SW 1271 (cell line): Measurements from ENCODE around the gene IGF1R.
"Not testable (repeated sequence)": the region's sequence is repeated elsewhere in the genome, so short reads cannot be mapped to it uniquely, and the experiment has no call there.

Source experiments
- DNase-seq, 2 experiments: peaks; one replicate each; lab custom pipeline; 2025; lab: John Stamatoyannopoulos, UW

Gene IGF1R

DNA sequence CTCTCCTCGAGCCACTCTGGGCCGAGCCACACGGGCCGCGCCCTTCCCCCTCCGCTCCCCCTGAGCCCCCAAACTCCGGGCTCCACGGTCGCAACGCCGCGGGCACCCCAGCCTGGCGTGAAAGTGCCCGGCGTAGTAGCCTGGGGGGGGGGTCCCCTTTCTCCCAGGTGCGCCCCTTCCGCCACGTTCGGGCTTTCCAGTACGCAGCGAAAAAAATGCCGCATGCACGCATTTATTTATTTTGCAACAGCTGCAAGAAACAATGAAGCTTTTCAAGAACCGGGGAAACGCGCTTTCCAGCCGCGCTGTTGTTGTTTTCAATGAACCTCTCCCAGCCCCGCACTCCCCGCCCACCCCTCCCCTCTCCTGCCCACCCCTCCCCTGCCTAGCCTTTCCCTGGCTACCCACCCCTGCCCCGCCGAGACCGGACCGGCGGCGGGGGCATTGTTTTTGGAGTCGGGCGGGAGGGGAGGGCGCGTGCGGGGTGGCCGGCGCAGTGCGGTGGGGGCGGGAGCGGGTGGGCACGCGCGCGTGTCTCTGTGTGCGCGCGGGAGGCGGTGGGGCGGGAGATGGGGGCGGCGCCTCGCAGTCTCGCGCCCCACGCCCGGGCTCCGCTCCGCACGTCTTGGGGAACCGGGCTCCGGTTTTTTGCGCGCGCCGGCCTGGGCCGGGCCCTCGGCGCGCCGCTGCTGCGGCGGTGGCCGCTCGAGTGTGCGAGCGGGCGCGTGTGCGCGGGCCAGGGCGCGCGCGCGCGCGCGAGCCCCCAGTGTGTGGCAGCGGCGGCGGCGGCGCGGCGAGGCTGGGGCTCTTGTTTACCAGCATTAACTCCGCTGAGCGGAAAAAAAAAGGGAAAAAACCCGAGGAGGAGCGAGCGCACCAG lies at the start of gene IGF1R:
IGF1R (plus strand) TSS at position 766 of the 880 bp plus-strand sequence. CDS start 1,043 bp downstream, outside the sequence.
- peak; percentile 76 to 91 for DNase-seq

DNA sequence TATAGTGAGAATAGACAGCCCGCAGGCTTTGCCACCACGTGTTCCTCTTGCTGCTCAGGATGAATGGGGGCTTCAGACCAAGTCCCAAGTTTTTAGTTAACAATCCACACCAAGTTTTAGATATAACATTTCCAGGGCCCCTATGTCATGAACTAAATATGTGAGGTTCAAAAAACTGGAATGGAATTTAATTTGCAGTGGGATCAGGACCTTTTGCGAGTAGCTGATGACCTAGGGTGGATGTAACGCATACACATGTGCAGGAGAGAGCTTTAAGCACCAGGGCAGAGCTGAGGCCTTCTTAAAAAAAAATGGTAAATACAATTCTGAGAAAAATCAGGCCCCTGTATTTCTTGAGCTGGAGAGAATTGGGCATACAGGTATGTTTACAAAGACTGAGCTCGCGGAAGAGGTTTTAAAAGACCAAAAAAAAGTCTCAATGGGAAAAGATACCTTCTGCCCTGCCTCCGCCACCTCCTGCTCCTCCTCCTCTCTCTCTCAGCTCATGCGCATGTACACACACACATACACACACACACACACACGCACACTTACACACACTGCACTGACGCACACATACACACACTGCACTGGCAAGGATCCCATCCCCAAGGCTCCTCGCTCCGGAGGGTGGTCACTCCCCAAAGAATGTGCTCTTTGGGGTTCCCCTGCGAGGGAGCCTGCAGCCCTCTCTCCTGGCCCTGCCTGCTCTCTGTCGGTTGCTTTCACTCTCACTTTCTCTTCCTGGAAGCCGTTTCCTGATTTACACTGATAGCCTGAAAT lies 48.2 kb upstream of the IGF1R start:
- no peak for DNase-seq

DNA sequence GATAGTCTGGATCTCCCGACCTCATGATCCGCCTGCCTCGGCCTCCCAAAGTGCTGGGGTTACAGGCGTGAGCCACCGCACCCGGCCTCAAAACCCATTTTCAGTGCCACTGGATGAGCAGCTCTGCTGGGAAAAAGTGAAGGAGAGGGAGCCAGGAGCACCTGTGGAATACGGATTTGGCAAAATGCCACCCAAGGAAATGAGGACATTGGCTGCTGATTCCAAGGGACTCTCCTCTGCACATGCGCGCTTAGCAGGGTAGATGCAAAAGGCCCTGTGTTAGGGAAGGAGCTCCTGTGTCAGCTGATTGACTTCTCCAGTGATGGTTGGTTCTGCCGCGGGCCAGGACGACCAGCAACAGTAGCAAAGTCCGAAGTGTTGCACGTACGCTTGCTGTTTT lies 43.4 kb upstream of the IGF1R start:
- DNase-seq = no peak

DNA sequence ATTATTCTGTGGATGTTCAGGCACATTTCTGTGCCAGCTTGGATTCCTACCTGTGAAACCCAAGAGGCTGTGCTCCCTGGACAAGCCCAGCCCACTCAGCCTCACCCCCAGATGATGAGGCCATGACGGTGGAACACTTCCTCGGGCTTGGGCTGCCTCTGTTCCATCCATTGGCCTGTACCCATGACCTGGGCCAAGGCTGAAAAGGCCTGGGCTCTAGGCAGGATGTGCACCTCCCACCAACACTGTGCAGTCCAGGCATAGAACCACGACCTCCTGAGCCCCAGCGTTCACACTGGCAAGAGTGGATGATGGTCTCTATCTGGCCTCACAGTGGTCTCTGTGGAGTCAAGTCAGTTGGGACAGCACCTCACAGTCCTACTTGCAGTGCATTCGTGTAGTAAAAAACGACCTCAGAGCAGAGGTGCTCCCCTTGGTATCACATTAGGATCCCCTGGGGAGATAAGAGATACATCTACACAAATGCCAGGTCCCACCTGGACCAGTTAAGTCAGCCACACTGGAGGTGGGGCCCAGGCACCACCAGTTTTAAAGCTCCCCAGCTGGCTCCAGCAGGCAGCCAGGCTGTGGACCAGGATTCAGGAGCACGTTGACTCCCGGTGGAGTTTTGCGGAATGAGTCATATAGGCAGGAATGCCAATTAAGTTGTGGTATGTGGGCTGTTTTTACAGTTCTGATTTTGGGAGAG lies 39.0 kb upstream of the IGF1R start:
- peak in 1 of 2 experiments; percentile 61 for DNase-seq

DNA sequence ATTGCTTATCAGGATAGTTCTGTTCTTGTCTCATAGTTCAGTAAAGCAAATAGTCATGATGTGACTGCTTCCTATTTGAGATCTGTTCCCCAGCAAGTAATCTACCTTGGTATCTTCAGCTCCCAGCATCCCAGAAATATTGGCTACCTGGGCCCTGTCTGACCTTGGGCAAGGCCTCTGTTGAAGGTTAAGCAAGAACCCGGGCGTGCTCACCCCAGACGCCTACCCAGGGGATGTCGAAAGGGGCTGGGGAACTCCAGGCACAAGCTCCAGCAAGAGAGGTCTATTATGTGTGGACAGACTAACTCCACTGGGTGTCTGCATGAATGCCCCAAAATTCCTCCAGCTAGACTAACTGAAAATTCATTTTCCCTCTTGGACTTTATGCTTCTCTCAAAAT lies 37.3 kb upstream of the IGF1R start:
- no peak for DNase-seq

DNA sequence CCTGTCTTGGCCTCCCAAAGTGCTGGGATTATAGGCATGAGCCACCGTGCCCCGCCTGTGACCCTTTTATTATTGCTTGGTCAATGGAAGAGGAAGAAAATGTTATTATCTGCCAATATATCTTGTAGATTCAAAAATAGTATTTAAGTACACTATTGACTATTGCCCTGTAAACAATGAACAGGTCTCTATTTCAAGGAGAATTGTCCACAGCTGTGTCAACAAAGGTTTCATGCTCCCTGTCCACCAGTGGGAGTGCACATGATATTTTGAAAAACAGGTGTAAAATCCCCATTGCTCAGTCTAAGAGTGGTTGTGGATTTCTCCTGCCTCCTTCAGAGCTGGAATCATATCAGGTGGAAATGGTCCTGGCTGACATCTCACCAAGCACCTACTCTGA lies 36.5 kb upstream of the IGF1R start:
- DNase-seq = no peak

DNA sequence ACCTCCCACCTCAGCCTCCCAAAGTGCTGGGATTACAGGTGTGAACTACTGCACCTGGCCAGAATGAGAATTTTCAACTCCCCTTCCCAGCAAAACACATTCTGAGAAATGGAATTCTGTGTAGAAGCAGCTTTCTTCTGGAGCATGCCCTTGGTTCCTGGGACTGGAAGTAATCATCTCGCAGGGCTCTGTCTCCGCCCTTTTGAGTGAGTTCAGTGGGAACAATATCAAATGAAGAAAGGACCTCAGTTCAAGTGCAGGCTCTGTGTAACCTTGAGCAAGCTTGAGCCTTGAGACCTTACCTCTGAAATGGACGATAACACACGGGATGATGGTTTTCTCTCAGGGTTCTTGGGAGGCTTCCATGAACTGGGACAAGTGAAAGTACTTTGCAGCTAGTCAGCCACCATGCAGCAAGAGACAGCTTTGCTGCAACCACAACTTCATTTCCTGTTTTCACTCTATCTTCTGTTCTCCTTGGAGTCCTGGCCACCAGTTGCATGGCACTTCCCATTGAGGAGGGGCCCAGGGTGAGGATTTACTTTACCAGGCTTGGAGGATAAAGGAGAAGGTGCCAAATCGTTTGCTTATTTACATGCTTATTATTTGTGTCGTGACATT lies 35.7 kb upstream of the IGF1R start:
- no peak for DNase-seq

DNA sequence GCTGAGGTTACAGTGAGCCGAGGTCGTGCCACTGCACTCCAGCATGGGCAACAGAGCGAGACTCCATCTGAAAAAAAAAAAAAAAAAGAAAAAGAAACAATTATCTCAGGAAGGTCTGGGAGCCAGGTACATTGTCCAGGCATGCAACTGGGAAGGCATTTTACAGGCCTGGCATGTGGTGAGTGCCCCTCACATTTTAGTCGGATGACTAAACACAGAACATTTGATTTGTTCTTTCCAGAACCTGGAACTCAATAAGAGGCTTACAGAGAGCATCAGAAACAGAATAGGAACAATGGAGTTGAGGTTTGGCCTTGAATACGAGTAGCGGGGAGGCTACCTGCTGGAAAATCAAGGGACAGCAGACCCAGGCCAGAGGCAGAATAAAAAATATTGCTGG lies 33.7 kb upstream of the IGF1R start:
- DNase-seq = no peak

DNA sequence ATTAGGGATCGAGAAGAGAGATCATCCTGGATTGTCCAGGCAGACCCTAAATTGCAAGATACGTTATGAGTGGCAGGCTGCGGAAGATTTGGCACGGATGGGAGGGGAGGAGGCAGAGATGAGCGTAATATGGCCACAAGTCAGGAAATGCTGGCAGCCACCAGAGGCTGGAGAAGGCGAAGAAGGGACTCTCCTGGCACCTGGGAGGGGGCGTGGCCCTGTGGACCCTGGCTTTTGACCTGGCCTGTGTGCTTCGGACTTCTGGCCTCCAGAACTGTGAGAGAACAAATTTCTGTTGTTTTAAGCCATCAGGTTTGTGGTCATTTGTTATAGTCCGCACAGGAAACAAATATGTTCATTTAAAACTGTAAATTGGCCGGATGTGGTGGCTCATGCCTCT lies 31.9 kb upstream of the IGF1R start:
- DNase-seq = no peak

DNA sequence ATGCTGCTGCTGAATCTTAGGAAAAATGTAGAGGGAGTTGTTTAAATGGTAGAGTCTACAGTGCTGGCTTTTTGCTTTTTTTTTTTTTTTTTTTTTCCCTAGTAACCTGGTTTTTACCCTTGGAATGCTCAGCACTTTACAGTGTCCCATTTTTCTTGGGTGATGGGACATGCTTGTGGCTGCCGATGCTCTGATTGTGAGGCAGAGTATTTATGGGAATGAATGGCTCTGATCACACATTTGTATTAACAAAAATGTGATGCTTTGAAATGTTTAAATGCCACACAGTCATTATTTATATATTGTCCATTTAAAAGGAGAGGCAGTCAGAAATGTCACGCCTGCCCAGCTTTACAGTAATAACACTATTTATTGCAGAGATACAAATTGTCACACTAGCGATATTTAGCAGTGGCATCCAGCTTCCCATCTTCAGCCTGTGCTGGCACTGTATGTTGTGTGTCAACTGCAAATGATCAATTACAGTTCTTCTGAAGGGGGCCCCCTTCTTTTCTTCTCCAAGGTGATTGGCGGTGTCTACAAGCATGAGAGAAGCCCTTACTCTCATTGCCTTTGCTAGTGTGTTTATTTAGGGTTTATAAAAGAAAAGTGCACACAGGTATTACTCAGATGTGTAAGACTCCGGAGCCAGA lies 30.9 kb upstream of the IGF1R start:
- DNase-seq = no peak

DNA sequence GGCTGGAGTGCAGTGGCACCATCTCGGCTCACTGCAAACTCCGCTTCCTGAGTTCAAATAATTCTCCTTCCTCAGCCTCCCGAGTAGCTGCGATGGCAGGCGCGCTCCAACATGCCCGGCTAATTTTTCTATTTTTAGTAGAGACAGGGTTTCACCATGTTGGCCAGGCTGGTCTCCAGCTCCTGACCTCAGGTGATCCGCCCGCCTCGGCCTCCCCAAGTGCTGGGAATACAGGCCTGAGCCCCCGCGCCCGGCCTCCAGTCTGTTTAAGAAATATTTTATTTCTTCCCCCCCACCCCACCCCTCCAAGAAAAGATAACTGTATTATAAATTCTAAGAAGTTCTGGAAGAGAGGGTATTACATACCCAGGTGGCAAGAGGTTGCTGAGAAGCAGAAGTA lies 29.8 kb upstream of the IGF1R start:
- not testable (repeated sequence) for DNase-seq

DNA sequence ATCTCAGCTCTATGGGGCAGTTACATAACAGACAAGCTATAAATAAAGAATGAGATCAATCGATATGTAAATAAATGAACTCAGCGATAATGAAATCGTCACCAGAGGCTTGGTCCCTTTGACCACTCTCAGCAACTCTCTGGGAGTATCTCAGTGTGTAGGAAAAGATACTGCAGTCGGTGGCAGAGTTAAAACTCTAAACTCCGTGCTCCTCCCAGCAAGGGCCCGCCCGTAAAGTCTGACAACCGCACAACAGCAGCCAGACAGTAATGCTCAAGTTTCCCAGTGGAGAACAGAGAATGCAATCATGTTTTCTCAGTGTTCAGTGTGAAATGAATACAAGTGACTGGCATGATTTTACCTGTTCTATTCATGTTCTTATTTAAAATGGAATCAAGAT lies 28.3 kb upstream of the IGF1R start:
- DNase-seq = no peak

DNA sequence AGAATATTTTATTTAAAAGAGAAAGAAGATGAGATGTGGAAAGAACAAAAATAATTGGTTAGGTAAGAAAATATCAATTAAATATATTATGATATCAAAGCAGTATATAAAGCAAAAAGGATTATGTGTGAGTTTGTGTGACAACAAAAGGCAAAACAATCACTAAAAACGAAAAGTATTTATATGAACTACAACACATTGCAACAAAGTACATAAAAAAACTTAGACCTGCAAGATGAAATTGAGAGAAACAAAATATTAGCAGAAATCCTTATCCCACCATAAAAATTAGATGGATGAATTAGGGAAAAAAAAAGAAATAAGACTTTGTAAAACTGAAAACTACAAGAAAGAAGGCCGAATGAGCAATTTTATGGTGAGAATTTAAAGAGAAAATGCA lies 27.3 kb upstream of the IGF1R start:
- DNase-seq = no peak

DNA sequence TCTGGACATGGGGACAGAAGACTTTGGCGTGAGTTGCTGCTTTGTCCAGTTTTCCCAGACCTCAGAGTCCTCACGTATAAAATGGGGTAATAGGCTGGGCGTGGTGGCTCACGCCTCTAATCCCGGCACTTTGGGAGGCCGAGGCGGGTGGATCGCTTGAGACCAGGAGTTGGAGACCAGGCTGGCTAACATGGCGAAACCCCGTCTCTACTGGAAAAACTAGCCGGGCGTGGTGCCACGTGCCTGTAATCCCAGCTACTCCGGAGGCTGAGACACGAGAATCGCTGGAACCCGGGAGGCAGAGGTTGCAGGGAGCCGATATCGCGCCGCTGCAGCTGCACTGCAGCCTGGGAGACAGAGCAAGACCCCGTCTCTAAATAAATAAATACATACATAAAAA lies 22.7 kb upstream of the IGF1R start:
- no peak for DNase-seq

DNA sequence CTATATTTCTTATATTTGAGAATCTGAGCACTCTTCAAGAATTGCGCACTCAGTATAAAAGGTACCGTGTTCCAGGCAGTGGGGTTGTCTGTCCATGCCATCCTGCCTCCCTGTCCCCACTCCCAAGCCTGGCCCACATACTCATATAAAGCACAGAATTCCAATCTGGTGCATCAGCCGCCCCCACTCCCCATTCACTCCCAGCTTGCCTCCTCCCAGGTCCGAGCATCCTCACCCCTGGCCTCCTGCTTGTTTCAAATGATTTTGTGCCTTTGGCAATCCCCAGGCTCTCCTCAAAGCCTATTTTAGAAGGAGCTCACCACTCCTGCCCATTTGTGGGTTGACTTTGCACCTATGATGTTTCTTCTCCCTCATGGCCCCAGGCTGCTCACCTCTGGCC lies 22.2 kb upstream of the IGF1R start:
- no peak for DNase-seq

DNA sequence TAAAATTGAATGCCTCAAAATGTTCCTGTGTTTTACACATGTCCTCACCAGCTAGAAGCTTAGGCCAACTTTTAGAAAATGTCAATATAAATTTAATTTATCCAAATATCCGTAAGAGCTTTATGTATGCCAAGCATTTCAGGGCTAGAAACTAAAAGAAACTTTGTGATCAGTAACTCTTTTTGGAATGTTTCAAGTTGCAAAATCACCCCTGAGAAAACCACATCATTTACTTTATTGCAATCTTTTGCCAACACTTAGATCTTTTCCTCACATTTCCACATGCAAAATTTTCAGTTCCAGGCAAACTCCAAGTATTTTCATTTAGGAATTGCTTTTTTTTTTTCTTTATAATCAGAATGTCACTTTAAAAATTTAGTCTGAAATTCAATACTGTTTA lies 20.1 kb upstream of the IGF1R start:
- DNase-seq = no peak

DNA sequence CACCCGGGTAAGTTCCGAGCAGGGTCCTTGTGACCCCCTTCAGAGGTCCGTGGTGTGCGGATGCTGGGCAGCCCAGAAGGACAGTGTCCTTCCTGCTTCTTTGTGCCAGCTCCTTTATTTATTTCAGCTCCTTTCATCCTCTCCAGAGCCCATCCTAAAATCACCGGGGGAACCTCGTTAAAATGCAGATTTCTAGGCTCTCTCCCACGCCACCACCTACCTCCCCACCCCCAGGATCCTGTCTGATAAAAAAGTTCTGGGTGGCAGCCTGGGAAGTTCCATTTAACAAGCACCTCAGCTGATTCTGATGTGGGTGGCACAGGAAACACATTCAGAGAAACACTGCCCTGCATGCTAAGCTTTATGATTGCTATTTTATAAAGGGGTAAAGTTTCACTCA lies 12.5 kb upstream of the IGF1R start:
- no peak for DNase-seq

DNA sequence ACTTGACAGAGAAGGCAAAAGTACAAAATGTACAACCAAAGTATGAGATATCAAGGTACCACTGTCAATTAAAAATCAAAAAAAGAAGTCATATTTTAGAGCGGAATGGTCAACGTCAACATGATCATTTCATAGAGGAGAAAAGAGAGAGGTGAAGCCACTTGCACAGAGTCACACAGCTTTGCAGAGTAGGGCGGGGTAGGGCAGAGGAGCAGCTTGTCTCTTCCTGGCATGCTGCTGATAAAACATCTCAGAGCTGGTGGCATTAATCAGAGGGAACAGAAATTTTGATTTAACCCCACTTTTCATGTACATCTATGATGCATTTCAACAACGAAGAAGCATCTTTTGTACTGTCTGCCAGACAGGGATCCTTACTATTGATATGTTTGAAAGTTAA lies 5.2 kb upstream of the IGF1R start:
- DNase-seq = no peak

DNA sequence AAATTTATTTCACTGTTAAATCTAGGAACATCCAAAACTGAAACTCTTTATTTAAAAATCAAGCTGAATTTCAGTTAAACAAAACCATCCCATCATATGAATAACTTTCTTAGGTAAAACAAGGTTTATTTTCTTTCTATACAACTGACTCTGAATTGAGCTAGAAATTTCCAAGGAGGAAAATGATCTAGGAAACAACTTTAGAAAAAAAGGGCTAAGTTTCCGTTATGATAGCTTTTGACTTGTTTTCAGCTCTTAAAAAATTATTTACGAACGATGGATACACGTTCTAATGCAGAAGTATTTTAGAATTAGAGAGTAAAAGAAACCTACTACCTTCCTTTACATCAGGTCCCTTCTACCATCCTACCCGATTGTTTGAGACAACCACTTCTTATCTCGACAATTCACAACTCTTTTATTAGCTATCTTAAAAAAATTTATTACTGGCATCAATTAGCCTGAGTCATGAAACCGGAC lies 1.8 kb upstream of the IGF1R start:
- DNase-seq = no peak

DNA sequence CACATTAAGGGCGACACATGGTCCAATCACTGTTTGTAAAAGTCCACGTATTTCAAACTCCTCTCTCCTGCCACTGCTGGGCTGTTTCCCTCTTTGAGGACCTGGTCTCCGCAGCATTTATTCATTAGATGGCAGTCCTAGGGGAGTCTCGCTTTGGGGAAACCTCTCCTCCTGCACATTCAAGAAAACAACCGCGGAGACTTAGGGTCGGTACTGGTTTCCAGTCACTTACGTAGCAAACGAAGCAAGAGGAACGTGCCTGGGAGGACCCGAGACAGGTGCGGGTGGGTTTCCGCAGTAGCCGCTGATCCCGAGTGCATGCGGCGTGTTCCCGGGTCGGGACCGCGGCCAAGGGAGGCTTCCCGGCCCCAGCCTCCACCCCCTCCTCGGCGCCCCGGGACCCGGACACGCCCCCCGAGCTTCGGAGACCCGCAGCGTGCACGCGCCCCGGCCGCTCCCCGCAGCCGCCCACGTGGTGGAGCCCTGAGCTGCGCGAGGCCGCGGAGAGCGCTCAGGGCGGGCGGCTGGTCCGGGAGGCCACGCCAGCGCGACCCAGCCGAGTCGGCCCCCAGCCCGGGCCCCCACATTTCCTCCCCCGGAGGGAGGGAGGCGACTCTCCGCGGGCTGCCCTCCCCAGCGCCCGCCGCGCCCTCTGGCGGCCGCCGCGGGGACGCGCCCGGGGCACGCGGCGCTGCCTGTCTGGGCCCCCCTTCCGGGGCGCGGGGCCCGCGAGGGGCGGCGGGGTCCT lies 1.1 kb upstream of the IGF1R start:
- DNase-seq = peak; percentile 44 to 88
